ENCODE measurements around the gene PAX8.
"Not testable (repeated sequence)": the region's sequence is repeated elsewhere in the genome, so short reads cannot be mapped to it uniquely, and the experiment has no call there.

The PAX8 gene

DNA sequence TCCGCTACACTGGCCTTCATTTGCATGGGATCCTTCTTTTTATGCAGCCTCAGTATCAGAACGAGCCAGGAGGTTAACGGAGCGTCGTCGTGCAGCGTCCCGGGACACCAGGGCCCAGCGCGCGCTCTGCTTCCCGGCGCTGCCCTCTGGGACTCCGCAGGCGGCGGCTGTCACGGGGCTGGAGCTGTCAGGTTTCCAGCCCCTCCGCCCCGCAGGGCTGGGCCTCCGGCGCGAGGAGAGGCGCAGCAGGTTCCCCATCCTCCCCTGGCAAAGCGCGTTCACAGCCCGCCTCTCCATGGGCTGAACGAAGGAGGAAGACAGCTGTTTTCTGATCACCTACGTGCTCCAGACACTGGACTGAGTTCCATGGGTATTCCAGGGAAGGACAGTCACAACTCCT is 12.5 kb upstream of the PAX8 start:
- no peak for DNase-seq (ENCODE audit: low read depth in 2 of 3, low spot score in 2 of 3)

DNA sequence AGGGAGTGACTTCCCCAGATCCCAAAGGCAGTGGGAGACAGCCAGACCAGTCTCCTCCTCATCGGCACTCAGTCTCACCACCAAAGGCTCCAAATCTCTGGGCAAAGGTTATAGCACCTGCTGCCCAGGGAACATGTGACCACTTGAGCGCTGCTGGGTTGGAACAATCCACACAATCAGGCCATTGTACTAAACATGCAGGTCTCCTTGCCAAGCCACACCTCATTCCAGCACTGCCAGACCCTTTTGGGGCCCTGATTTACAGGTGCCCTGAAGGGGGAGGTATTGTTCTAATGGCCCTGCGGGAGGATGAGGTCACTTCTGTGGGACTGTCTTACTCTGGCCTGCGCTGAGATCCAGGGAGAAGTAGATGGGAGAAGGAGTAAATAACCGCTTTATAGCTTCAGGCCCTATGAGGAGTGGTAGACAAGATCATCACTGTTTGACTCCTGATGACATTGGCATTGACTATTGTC is 10.0 kb upstream of the PAX8 start:
- not testable (repeated sequence) for DNase-seq (ENCODE audit: low read depth in 2 of 3, low spot score in 2 of 3)

DNA sequence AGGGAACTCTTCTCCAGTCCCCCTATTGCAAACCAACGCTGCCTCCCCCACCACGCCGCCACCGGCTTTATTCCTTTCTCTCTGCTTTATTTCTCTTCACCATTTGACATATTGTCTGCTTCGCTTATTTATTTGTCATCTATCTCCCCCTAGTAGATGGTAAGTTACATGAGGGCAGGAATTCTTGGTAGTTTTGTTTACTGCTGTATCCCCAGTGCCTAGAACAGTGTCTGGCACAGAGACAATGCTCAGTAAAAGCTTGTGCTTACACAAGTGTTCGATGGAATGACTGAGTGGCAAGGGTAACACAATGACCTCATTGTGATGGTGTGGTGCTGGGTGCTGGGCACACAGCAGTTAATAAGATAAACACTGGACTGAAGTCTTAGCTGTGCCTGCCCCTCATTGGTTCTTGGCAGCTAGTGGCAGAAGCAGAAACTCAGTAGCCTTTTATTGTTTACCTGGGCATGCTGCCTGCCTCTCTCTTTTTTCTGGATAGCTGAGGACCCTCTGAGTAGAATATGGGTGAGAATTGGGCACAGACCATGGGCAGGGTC is 9.5 kb upstream of the PAX8 start:
- not testable (repeated sequence) for DNase-seq (ENCODE audit: low read depth in 2 of 3, low spot score in 2 of 3)

DNA sequence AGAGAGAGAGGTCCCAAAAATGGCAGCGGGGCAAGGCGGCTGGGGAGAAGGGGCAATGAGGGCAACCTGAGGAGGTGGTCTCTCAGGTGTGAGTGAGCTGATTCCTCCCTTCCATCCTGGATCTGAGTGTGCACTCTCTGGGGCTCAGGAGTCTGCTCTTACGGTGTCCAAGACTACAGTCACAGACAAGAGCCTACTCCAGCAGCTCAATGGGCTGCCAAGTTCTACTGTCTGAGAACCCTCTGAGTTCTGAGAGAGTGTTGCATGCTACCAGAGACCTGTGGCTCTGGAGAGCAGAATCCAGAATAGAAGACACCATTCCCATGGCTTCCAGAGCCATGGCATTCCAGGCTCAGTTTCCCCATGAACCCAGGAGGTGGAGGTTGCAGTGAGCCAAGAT is 7.1 kb upstream of the PAX8 start:
- no peak for DNase-seq (ENCODE audit: low read depth in 2 of 3, low spot score in 2 of 3)

DNA sequence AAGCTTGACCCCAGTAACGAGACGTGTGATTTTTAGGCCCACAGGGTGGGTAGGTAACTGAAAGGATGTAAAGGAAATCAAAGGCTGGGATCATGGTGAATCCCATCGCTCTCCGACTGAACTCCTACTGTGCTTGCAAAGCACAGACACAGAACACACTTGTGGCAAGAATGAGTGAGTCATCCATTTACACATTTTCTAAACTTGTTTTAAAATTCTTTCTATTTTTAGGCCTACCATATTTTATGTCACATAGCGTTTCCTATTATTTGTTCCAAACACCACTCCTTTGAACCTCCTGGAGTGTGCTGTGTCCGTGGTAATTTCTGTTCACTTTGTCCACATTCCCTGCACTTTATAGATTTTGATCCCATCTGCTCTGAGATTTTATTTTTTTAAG is 6.3 kb upstream of the PAX8 start:
- not testable (repeated sequence) for DNase-seq (ENCODE audit: low read depth in 2 of 3, low spot score in 2 of 3)

DNA sequence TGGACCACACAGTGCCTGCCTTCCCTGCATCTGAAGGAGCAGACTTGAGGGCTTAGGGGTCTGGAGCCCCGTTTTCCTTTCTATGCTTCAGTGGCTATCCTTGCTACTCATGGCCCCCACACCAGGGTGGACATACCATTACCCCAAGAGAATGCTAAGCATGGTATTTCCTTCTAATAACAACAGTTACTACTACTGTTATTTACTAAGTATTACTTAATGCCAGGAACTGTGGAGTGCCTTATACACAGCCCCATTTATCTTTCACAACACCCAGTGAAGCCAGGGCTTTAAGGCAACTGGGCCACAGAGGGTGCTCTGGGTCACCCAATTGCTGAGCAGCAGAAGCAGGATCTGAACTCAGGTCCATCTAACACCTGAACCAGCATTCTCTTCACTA is 5.8 kb upstream of the PAX8 start:
- no peak for DNase-seq (ENCODE audit: low read depth in 2 of 3, low spot score in 2 of 3)

DNA sequence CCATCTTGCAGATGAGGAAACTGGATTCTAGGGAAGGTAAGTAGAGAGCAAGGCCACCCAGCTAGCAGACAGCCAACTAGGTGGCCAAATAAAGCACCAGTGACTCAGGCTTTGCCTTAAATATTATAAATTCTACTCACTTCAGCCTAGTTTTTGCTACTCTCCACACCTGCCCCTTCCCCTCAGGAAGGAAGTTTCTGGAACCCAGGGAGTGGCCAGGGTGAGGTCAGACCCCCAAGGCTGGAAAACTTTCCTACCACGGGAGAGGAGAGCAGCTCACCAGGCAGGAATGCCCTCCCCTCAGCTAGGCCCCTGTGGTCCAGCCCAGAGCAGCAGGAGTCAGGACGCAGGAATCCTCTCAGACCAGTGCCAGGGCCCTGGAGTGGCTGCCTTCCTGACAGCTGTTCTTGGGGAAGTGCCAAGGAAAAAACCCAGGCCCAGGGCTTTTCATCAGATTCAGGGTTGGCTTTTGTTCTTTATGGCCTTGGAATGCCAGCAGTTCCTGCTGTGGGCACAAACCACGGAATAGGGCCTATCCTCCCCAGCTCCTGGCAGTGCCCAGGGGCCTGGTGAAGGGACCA is 5.1 kb upstream of the PAX8 start:
- DNase-seq (ENCODE audit: low read depth in 2 of 3, low spot score in 2 of 3): no peak

DNA sequence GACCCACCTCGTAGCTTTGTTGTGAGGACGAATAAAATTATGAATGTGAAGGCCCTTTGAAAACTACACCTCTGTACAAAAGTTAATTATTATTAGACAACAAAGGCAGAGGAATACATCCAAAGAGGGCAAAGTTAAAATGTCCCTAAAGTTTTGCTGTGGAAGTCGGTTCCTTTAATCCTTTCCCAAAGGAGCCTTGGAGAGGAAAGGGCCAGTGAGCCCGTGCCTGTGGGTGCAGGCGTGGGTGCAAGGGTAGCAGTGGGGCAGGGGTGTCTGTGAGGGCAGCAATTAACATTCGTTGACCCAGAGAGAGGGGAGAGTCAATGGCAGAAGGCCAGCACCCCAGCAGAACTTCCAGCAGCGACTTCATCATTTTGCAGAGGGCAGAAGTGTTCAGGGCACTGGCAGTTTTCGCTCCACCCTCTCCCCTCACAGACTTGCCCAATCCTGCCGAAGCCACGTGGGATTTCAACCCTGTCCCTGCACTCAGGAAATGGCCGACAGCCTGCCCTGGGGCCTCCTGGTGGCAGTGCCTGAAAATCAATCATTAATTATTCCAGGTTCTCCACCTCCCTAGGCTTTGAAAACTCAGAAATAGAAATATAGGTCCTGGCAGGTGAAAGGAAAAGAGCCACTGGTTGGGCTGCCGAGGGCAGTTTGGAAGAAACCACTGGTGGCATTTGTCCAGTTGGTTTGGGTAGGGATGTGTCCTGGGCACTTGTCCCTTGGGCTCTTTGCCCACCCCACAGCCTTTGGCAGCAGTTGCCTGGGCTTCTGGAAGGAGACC is 4.2 kb upstream of the PAX8 start:
- no peak for DNase-seq (ENCODE audit: low read depth in 2 of 3, low spot score in 2 of 3)

DNA sequence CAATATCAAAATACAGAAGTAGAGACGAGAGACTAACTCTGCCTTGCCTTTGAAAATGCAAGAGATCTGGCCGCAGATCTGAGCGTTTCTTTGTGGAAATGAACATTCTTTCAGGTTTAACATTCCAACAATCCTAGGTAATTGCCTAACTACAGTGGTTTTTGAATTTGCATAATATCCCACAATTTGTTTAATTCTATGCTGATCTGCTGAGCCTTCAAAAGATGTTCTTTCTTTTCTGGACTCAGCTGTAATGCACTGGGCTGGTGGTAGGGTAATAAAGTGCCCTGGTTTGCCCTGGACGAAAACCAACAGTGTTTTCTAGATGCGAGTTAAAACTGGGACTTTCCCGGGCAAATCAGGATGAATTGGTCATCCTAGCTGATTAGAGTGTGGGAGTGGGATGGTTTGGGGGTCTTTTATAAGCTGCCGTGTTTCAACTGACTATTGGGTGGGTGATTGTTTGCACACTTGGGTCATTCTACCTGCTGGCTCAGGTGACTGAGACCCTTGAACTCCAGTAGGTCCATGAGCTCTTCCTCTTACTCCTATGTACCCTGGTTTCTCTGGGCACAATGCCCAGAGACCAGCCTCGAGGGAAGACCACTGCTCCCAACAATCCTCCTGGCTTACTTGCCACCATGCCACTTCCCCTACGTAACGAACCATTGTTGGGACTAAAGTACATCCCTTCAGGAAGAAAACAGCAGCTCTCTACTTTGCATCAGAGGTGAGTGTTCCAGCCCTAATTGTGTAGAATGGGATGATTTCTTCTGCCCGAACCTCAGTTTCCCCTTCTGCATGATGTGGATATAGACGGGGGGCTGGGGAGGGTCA is 3.4 kb upstream of the PAX8 start:
- DNase-seq (ENCODE audit: low read depth in 2 of 3, low spot score in 2 of 3): no peak

DNA sequence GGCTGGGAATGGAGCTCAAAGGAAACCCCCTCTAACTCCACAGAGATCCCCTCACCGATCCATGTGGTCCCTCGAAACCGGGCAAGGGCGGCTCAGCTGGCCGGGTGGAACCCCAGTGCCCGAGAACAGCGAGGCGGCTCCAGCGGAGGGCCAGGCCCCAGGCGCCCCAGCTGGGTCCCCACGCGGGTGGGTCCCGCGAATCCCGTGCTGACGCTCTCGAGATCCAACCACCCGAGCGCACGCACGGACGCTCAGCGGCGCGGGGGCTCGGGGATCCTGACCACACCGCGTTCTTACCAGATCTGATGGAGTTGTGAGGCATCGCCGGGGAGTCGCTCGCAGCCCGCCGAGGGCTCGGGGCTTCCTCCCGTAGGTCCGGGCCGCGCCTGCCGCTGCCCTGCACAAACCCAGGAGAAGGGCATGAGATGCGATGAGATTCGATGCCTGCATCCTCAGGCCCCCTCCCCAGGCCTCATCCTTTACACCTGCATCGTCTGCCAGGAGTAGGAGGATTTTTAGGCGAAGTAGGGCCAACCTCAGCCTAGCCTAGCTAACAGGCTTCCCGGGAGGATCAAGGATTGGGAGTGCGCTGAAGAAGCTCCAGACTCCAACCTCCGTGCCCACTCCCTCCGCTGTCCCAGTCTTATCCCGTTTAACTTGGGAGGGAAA is 514 bp downstream of the PAX8 start:
- DNase-seq (ENCODE audit: low read depth in 2 of 3, low spot score in 2 of 3): no peak

DNA sequence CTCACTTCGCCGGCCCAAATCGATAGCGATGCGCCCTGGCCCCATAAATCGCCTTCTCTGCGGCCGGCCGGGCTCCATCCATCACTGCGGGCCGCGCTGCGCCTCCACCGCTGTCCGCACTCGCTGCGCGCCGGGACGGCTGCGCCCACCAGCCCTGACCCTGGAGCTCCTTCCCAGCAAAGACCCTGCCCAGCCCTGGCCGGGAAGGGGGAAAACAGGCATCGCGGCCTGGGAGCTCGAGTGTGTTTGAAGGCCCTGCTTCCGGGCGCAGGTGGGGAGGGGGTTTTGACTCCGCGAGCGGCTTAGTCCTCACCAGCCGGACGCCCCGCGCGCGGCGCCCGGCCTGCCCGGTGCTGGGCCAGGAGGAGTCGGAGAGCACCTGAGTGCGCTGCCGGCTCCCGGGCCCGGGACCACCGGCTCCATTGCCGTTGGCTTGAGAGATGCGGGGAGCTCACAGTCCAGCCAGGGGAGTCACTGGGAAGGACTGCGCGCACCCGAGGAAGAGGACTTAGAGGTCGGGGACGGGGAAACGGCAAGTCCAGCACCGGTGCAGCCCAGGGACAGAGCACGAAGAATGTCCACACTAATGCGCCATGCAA is 1.1 kb downstream of the PAX8 start:
- no peak for DNase-seq (ENCODE audit: low read depth in 2 of 3, low spot score in 2 of 3)

DNA sequence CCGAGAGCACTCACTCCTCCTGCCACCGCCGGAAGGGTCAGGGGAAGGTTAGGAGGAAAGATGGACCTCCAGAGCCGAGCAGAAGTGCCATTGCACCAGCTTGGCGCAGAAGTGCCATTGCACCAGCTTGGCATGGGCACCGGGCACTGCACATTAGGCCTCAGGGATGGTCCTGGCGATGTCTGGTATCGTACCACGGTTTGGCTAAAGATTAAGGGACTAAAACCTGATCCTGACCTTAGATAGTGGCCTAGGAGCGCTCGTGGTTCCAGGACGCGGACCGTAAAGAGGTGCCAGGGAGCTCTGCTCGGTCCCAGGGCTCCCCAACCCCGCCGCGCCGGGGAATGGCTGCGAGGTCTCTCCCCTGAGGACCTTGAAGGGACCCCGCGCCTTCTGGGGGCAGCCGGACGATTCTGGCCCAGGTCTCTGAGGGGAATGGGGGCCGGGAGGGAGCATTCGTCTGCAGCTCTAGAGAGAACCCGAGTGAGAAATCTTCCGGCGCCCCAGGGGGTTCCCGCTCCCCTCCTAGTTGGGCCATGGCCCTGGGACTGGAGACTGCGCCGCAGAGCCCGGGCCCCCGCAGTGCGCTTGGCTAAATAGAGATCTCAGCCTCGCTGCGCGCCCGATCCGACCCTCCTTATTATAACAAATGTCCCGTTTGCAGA is 1.8 kb downstream of the PAX8 start:
- no peak for DNase-seq (ENCODE audit: low read depth in 2 of 3, low spot score in 2 of 3)

DNA sequence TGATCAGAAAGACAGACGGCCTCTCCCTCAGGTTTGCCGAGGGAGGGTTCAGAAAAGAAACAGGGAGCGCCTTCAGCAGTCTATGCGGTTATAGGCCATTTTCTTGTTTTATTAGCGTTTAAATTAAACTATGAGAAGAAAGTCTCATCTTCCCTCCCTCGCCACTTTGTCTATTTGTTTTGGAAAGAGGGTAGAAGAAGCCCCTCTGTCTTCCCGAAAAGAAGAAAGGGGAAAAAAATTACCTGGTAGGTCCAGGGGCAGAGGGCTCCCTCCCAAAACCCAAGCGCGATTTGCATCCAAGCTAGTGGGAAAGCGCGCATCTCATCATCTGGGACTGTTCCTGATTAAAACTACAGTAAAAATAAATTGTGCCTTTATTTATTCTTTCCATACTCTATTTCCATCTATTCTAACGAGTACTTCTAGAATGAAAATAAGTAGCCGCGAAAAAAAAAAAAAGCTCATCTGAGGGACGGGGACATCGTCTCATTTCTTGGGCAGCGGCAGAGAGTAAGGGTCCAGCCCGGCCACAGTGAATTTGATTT is 2.4 kb downstream of the PAX8 start:
- DNase-seq (ENCODE audit: low read depth in 2 of 3, low spot score in 2 of 3): no peak

DNA sequence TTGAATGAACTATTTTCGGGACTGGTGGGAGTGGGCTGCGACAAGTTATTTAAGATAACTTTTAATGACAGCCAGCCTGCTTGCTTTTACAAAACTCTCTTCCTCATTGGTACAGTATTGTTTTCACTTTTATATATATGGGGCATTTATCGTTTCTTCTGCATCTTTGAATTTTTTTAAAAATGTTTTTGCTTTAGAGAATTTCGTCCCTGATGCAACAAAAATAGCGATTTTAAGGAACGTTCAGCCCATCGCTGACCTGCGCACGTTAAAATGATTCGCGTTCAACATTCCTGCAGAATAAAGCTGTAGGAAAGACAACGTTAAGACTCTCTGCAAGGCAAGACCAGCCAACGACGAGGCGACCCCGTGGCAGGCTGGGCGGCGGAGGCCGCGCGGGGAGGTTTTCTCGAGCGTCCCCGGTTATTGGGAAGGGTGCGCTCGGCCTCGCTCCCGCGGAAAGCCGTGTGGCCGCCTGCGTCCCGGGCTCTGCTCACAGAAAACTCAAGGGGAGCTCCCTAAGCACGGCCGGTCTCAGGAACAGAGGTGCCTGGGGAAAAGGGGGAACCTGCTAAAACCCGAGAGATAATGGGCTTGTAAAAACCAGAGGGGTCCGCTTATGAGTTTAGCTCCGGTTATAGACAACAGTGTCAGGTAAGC is 3.0 kb downstream of the PAX8 start:
- no peak for DNase-seq (ENCODE audit: low read depth in 2 of 3, low spot score in 2 of 3)

DNA sequence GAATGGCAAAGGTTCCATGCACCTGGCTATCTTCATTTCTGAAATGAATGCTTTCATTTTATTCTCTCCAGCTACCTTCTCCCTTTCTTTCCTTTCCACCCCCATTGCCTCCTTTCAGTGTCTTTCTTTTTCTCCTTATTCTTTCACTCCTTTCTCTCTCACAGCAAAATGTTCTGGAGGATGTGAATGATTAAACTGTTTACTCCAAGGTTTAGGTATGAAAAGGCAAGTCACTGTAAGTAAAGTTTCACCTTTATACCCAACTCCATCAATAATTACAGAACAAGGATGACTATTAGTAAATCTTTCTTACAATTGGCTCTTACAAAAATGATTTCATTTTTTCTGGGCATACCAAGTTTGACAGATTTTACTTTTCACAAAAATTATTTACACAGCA is 4.3 kb downstream of the PAX8 start:
- no peak for DNase-seq (ENCODE audit: low read depth in 2 of 3, low spot score in 2 of 3)

DNA sequence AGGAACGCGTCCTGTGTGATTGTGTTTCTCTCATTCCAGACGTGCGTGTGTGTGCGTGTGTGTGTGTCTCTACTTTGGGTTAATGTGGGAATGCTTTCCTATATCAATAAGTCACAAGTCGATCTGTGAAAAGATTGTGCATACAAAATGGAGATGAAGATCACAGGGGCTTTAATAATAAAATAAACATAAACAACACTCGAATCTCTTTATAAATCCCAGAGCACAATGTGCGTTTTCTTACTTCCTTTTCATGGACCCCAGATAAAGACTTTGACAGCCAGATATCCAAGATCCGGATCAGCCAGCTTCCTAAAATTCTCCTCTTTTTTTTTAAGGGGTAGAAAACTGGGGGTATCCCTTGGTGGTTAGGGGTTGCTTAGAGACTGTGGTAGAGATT is 4.7 kb downstream of the PAX8 start:
- no peak for DNase-seq (ENCODE audit: low read depth in 2 of 3, low spot score in 2 of 3)

DNA sequence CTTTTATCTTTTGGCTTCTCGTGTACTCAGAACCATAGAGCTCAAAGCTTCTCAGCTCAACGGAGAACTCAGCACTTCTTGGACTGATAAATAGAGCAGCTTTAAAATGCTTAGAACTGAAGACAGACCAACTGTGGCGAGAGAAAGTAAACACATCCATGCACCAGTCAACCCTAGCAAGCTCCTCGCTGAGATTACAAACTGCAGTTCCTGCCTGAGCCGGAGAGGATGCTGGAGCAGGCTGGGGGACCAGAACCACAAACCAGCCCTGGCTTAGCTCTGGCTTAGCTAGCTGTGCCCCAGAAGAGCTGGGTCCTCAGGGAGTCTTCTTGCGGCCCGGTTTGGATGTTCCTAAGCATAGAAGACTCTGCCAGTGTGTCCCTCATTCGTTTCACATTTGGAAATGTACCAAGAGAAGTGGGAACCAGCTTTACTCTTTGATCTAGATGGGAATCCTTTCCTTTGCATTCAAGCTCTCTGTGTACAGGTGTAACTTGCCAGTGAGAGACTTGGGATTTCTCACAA is 5.6 kb downstream of the PAX8 start:
- no peak for DNase-seq (ENCODE audit: low read depth in 2 of 3, low spot score in 2 of 3)

DNA sequence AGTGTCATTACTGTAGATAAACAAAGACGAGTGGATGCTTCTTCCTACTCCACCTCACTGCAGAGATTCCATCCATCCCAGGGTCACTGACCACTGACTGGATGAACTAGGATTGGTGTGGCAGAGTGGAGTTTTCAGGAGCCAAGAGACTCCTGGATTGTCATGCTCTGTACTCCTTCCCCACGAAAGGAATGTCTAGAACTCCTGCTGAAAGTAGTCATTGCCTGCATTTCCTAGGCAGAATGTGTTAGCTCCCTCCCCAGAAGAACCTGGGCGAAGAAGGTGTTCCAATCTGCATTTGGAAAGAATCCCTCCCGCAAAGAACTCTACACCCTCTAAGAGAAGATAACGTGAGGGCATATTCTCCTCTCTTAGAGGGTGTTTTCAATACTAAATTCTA is 6.2 kb downstream of the PAX8 start:
- DNase-seq (ENCODE audit: low read depth in 2 of 3, low spot score in 2 of 3): no peak

All from activated CD8-positive, alpha-beta memory T cell treated with anti-CD3 and anti-CD28 coated beads for 48 hours (primary cell).